Measurements from ENCODE around the gene NR6A1.
"Not testable (repeated sequence)": the region's sequence is repeated elsewhere in the genome, so short reads cannot be mapped to it uniquely, and the experiment has no call there.

The NR6A1 gene

DNA sequence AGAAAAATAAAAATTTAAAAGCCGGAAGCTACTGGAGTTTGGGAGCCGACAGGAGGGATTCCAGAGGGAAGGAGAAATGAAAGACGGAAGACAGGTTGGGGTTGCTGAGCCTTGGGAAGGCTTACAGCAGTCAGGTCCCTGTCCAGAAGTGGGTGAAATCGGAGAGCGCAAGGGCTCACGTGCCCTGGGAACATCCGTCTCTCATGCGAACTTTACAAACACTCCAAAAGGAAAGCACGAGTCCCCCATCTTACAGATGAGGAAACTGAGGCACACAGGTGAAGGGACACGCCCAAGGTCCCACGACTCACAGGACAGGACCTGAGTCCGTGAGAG lies 5.5 kb upstream of the NR6A1 start:
- TF ChIP-seq, protein P1, sequence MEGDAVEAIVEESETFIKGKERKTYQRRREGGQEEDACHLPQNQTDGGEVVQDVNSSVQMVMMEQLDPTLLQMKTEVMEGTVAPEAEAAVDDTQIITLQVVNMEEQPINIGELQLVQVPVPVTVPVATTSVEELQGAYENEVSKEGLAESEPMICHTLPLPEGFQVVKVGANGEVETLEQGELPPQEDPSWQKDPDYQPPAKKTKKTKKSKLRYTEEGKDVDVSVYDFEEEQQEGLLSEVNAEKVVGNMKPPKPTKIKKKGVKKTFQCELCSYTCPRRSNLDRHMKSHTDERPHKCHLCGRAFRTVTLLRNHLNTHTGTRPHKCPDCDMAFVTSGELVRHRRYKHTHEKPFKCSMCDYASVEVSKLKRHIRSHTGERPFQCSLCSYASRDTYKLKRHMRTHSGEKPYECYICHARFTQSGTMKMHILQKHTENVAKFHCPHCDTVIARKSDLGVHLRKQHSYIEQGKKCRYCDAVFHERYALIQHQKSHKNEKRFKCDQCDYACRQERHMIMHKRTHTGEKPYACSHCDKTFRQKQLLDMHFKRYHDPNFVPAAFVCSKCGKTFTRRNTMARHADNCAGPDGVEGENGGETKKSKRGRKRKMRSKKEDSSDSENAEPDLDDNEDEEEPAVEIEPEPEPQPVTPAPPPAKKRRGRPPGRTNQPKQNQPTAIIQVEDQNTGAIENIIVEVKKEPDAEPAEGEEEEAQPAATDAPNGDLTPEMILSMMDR (IDR thresholded peaks at IDR 0.05; ENCODE audit: control insufficient read depth, extremely low read depth, insufficient read depth): no peak
- DNase-seq (ENCODE audit: low read depth): no peak
- peak overlapping the region; percentile 28; the same call in 1 of the 2 replicates for H3K4me3 ChIP-seq (ENCODE audit: low read depth, low read length)

DNA sequence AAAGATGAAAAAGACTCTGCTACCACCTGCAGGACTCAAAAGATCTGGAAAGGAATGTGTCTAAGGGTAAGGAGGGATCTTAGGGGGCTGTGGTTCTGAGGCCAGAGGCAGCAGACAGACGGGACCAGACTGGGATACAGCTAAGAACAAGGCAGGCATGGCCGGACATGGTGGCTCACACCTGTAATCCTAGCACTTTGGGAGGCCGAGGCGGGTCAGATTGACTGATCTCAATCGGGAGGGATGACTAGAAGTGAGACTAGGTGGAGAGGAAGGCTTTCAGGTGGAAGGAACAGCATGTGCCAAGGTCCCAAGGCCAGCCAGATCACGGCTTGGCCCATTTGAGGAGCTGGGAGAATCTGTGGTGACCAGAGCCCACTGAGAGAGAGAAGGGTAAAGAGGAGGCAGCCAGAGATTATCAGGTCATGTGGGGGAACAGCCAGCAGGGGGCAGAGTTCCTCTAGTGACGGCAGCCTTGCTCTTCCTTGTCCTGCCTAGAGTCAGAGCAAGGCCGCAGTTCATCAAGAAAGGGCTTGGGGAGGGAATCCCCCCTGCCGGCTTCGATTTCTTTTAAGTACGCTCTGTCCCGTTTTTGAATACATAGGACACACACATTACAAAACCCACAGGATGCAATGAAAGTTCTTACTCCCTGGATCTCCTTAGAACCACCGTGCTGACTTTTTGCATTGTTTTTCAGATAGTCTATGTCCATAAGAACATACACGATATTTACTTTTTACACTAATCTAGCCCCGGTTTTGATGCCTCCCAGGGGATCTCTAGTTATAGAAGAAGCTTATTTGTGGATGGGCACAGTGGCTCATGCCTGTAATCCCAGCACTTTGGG lies 3.2 kb upstream of the NR6A1 start:
- no peak for DNase-seq (ENCODE audit: low read depth)
- H3K4me3 ChIP-seq (ENCODE audit: low read depth, low read length): no peak overlapping the region
- TF ChIP-seq, protein P1 (IDR thresholded peaks at IDR 0.05; ENCODE audit: control insufficient read depth, extremely low read depth, insufficient read depth): peak; percentile 88

DNA sequence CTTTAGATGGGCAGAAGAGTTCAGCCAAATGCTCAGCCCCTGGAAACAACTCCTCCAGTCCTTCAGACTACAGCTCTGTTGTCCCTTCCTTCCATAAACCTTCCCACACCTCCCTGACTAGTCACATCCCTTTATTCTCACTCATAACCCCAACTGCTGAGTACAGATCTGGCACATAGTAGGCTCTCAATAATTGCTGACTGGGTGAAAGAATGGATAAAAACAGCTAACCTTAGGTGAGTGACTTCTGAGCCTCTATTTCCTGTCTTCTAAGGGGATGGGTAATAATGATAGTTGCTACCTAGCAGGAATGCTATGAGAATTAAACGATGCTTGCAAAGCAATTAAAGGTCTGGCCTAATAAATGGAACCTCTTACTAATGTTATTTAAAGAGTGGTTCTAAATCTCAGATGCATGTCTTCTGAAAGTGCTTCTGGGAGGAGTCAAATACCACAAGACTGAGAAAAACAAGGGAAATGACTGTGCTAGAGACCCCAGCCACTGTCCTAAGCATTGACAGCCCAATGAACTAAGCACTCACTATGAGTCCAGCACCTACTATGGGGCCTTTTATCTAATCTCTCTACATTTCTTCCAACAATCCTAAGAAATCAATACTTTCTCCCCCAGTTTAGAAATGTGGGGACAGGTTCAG lies 2.5 kb upstream of the NR6A1 start:
- TF ChIP-seq, protein P1 (IDR thresholded peaks at IDR 0.05; ENCODE audit: control insufficient read depth, extremely low read depth, insufficient read depth): no peak
- H3K4me3 ChIP-seq (ENCODE audit: low read depth, low read length): no peak overlapping the region
- no peak for DNase-seq (ENCODE audit: low read depth)

DNA sequence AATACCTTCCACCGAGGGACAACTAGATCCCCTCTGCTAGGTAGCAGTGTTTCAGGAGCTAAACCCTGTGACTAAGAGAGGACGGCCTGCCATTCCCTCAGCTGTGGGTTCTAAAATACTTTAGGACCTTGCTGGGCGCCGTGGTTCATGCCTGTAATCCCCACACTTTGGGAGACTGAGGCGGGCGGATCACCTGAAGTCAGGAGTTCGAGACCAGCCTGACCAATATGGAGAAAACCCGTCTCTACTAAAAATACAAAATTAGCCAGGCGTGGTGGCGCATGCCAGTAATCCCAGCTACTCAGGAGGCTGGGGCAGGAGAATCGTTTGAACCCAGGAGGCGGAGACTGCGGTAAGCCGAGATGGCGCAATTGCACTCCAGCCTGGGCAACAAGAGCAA lies 1.8 kb upstream of the NR6A1 start:
- not testable (repeated sequence) for H3K4me3 ChIP-seq (ENCODE audit: low read depth, low read length); DNase-seq (ENCODE audit: low read depth)

DNA sequence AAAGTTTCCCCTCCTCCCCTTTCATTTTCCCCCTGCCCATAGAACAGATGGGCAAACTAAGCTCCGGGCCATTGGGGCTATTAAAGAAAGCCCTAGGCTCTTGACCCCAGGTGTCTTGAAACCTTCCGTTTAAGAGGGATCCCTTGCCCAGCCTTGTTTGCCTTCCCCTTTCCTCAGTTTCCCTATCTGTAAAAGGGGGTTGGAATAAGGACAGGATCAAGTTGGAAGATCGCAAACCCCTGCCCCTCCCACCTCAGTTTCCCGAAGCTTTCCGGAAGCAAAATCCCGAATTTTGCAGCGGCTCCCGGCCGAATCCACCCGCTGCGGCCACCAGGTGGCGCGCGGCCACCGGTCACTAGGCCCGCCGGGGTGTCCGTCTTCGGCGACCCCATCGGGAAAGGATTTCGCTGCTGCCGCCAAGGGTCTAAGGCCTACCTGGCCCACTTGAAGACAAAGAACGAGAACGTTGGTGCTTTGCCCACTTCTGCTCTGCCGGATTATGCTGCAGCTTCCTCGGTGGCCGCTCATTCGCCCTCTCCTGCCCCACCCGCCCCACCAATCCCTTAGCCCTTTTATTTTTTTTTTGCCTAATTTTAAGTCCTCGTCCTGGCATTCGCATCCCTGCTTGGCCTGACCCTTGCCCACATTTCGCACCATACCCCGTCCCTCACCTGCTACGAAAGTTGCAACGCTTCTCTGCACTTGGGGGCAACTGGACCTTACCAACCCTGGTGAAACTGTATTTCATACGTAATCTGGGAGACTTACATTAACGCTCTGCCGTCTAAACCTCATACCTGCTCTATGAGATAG lies 962 bp upstream of the NR6A1 start:
- DNase-seq (ENCODE audit: low read depth): no peak

DNA sequence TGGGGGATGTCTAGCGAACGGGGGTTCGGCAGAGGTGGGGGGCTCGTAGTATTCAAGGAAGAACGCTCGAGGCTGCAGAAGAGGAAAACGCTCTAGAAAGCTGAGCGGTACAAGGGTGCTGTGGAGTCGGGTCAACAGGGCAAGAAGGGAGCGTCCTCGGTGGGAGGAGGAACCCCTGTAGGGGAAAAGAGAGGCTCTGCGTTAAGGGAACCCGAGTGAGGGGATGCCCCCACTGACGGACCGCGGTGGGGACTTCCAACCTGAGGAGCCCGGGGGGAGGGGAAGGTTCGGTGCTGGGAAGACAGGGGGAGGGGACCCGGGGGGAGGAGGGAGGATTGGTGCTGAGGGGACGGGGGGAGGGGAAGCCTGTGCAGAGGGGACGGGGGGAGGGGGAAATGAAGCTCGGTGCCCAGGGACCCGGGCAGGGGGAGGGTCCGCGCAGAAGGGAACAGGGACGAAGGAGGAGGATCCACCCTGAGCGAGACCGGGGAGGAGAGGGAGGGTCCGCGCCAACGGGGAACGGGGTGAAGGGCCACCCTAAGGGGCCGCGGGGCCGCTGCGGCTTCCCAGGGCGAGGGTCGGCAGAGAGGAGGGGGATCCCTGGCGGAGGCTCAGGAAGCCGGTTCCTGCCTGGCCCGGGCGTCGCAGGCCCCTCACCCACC lies 621 bp downstream of the NR6A1 start:
- no peak for DNase-seq (ENCODE audit: low read depth)
- TF ChIP-seq, protein P1 (IDR thresholded peaks at IDR 0.05; ENCODE audit: control insufficient read depth, extremely low read depth, insufficient read depth): no peak

More for the DNA sequence above, 962 bp upstream of the NR6A1 start:
- H3K4me3 ChIP-seq (ENCODE audit: low read depth, low read length): peak overlapping the region; percentile 79
- TF ChIP-seq, protein P1 (IDR thresholded peaks at IDR 0.05; ENCODE audit: control insufficient read depth, extremely low read depth, insufficient read depth): peak; percentile 91

More for the DNA sequence above, 621 bp downstream of the NR6A1 start:
- H3K4me3 ChIP-seq (ENCODE audit: low read depth, low read length): peak overlapping the region; percentile 79

Measured in LNCaP clone FGC (cell line).